HepG2 (cell line): Measurements from ENCODE around the gene PLIN4. TPM values are rescaled to one million over a fixed set of nuclear protein-coding genes. Genes with fewer than 3 reads are reported as not detected.

ENCODE experiments used
- FOSL2 ChIP-seq: sonication (generic); formaldehyde crosslinking; IDR thresholded peaks from 2 replicates; pipeline ENCODE4 v1.4.0; 2020; ENCODE audit warnings: missing genetic modification reagents
- GABPA ChIP-seq, 2 experiments: IDR thresholded peaks; 2 replicates each; pipeline ENCODE4 v1.6.1; 2011 to 2016; ENCODE audit warnings: low read depth in 2 of 2, low read length in 1 of 2, missing biosample characterization in 1 of 2, missing genetic modification characterization in 1 of 2
- GABPB1 ChIP-seq: IDR thresholded peaks from 2 replicates; pipeline ENCODE4 v1.6.1; 2016; ENCODE audit warnings: mild to moderate bottlenecking, missing genetic modification reagents, moderate library complexity, missing compliant biosample characterization
- GMEB1 ChIP-seq: sonication (generic); formaldehyde crosslinking; IDR thresholded peaks from 2 replicates; pipeline ENCODE4 v1.5.1; 2020; ENCODE audit warnings: missing genetic modification reagents, mild to moderate bottlenecking, borderline replicate concordance
- NFYC ChIP-seq: IDR thresholded peaks from 2 replicates; pipeline ENCODE4 v1.6.1; 2016; ENCODE audit warnings: missing genetic modification reagents, missing compliant biosample characterization
- PBX3 ChIP-seq: sonication (generic); formaldehyde crosslinking; IDR thresholded peaks from 2 replicates; pipeline ENCODE4 v1.8.1; 2023; ENCODE audit warnings: missing genetic modification reagents, inconsistent platforms, borderline replicate concordance
- PHF20 ChIP-seq: sonication (generic); formaldehyde crosslinking; IDR thresholded peaks from 2 replicates; pipeline ENCODE4 v1.5.0; 2020; ENCODE audit warnings: mild to moderate bottlenecking, missing genetic modification reagents
- RAD51 ChIP-seq: fragments of 450-650 bp; IDR thresholded peaks from 2 replicates; pipeline ENCODE4 v1.6.1; 2016; ENCODE audit warnings: borderline replicate concordance
- TFDP2 ChIP-seq: sonication (generic); formaldehyde crosslinking; IDR thresholded peaks from 2 replicates; pipeline ENCODE4 v1.4.0; 2020; ENCODE audit warnings: missing genetic modification reagents
- ZBTB34 ChIP-seq: sonication (generic); formaldehyde crosslinking; IDR thresholded peaks from 2 replicates; pipeline ENCODE4 v1.8.0; 2022; ENCODE audit warnings: mild to moderate bottlenecking, missing genetic modification reagents
- ZXDC ChIP-seq: sonication (generic); formaldehyde crosslinking; IDR thresholded peaks from 2 replicates; pipeline ENCODE4 v1.5.0; 2020; ENCODE audit warnings: mild to moderate bottlenecking, missing genetic modification reagents
- polyA plus RNA-seq, 8 experiments: library from polyadenylated mRNA; depleted of rRNA in 3 of 8; stranded (reverse) in 7 of 8; unstranded in 1 of 8; fragments of >200 nt; fragmentation: Illumina TruSeq in 4 of 8; extraction: Trizol in 4 of 8; gene quantifications; 2 replicates each; pipeline versions ENCODE4 v1.2.1 to v1.2.3, GENCODE V29; 2011 to 2016; ENCODE audit warnings: low read depth in 4 of 8, missing spikeins in 1 of 8, mixed read lengths in 1 of 8; ENCODE audit not compliant: insufficient read depth in 1 of 8
- total RNA-seq, 5 experiments: library from RNA; depleted of rRNA; stranded (reverse); fragments of >200 nt; fragmentation: Illumina TruSeq; extraction: Trizol; gene quantifications; 2 replicates each; pipeline ENCODE4 v1.2.3, GENCODE V29; 2016; ENCODE audit warnings: low read depth in 1 of 5

The PLIN4 gene
- total and polyA plus RNA-seq, 2 of the 13 experiments (the other 11 are each of a cell fraction or from before 2014, with no cell fraction given), result 1.1 to 1.3 TPM

- TF ChIP-seq GABPA (IDR thresholded peaks at IDR 0.05; ENCODE audit: low read depth, low read length) (peak; percentile 78), GABPA (CRISPR knock-in tag; IDR thresholded peaks at IDR 0.05; ENCODE audit: low read depth) (peak; percentile 90), PHF20 (CRISPR knock-in tag) (0 out of 2 replicates have a peak, but pooled peaks have one; percentile 7), NFYC (peak; percentile 87), ZBTB34 (CRISPR knock-in tag) (no peak), GABPB1 (CRISPR knock-in tag) (peak; percentile 93), FOSL2 (CRISPR knock-in tag) (no peak), PBX3 (CRISPR knock-in tag) (peak; percentile 96; the same call in 1 of the 2 replicates), GMEB1 (peak; percentile 18; the same call in 1 of the 2 replicates), RAD51 (peak; percentile 94), ZXDC (no peak), TFDP2 (peak; percentile 62; the same call in 1 of the 2 replicates)
- TF ChIP-seq, all 625 proteins: peak for 86
These were observed 46.7 kb downstream of the PLIN4 start (continued) for GRCh38 chr19:4471403-4472173.
